Subcutaneous adipose tissue (tissue), 4 donors: ENCODE results near the gene LRCH1. TPM values are rescaled to one million over a fixed set of nuclear protein-coding genes. Genes with fewer than 3 reads are reported as not detected.

Experiments used
- total RNA-seq, 4 donors: library from RNA; depleted of rRNA; stranded (reverse); fragments of >200 nt; gene quantifications; one replicate each; pipeline ENCODE4 v1.1.0, GENCODE V29; 2016
- TF ChIP-seq, protein P1 (sequence below): fragments of 450-650 bp; IDR thresholded peaks from one replicate; pipeline ENCODE4 v1.5.1; 2016; ENCODE audit warnings: low read depth, mild to moderate bottlenecking, control low read depth, antibody characterized with exemption, moderate library complexity

The LRCH1 gene
- total RNA-seq, 4 donors from 2014 or later, result 18.9 to 27.5 (median 25.7) TPM

DNA sequence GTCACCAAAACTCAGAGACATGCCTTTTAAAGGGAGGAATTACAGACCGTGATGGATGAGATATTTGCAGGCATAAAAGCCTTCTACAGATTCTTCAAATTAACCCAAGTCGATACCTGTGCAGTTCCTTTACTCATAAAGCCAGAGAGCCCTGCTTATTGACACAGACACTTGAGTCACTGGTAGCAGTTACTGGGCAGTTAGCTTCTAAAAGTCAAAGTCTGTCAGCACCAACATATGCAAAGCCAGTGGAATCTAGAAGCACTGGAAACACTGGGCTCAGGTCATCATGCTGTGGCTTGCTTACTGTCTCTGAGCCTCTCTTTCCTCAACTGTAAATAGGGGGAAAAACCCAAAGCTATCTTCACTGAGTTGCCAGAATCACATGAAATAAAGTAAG lies 25.7 kb upstream of the LRCH1 start:
- TF ChIP-seq, protein P1, sequence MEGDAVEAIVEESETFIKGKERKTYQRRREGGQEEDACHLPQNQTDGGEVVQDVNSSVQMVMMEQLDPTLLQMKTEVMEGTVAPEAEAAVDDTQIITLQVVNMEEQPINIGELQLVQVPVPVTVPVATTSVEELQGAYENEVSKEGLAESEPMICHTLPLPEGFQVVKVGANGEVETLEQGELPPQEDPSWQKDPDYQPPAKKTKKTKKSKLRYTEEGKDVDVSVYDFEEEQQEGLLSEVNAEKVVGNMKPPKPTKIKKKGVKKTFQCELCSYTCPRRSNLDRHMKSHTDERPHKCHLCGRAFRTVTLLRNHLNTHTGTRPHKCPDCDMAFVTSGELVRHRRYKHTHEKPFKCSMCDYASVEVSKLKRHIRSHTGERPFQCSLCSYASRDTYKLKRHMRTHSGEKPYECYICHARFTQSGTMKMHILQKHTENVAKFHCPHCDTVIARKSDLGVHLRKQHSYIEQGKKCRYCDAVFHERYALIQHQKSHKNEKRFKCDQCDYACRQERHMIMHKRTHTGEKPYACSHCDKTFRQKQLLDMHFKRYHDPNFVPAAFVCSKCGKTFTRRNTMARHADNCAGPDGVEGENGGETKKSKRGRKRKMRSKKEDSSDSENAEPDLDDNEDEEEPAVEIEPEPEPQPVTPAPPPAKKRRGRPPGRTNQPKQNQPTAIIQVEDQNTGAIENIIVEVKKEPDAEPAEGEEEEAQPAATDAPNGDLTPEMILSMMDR, result no peak

DNA sequence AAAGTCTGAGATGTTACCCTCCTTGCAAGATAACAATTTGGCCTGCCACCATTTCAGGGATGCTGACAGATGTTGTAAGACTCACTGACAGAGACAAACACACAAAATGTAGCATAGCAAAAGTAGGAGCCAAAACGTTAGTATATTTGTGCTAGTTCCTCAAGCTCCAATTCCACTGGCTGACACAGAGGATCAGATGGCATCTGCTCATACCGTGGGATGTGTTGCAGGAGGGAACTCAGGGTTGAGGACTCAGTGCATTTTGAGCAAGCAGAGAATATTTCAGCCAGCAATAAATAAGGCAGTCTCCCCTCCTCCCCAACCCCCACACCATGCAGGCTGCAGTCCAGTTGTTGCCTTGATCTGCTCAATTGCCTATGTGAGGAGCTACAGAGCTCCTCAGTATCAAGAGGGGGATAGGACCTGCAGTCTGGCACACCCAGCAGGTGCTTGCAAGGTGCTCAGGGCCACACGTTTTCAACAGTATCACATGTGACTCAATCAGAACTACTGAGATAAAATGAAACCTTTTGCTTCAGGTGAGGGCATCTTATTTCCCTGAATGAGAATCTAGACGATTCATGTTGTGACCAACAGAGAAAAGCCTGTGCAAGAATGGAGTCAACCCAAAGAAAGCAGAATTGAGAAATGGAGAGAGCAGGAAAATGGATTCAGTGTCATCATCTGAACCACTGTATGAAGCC lies 23.6 kb upstream of the LRCH1 start:
- TF ChIP-seq, protein P1, result no peak

DNA sequence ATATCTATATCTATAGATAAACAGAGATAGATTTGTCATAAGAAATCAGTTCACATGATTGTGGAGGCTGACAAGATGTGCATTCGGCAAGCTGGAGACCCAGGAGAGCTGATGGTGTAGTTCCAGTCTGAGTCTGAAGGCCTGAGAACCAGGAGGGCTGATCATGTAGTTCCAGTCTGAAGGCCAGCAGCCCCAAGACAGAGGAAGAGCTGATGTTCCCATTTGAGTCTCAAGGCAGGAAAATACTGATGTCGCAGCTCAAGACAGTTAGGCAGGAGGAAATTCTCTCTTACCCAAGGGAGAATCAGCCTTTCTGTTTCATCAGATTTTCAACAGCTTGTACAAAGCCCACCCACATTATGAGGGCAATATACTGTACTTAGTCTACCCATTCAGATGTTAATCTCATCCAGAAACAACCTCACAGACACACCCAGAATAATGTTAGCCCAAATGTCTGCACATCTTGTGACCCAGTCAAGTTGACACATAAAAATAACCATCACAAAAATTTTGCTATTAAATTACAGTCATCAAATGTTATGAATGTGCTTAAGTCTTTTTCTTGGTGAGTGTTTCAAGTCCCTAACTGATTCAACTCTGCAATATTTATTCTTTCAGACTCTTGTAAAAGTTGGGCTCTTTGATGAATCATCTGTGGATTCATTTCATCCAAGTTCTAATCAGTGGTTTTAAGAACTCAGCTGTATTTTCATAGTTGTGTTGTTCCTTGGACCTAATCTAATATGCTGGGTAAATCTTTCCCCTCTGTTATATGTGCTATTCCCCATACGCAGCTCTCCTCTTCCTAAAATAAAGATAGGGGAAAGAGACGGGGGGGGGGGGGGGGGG lies 22.7 kb upstream of the LRCH1 start:
- TF ChIP-seq, protein P1, result no peak

DNA sequence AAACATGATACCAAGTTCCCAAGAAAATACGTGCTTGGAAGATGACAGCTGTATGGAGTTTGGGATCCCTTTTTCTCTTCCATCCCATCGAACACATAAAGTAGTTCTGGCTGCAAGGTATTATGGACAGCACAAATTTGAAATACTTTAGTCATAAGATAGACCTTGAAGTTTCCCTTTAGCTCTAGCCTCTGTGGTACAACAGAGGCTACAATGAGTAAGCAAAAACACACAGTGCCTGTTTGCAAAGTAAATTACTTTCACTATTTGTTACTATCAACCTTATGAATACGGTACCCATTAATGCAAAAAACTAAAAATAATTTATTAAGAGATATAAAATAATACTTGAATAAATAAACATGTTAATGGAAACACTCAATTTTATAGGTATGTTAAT lies 21.0 kb upstream of the LRCH1 start:
- TF ChIP-seq, protein P1, result no peak

DNA sequence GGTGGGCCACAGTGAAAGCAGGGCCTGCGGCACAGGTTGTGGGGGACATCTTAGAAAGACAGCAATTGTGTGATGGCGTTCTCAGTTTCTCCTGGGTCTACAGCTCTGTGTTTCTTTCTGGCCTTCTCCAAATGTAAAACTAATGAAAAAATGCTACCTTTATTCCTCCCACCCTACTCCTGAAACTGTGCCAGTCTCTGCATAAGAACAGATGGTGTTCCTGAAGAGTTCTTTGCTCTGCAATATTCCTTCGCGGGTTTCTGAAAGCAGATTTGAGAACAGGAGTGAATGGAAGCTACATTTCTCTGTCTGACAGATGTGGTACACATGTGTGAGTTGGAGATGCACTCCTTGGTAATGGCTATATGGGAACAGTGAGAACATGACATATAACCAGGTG lies 18.0 kb upstream of the LRCH1 start:
- TF ChIP-seq, protein P1, result no peak

DNA sequence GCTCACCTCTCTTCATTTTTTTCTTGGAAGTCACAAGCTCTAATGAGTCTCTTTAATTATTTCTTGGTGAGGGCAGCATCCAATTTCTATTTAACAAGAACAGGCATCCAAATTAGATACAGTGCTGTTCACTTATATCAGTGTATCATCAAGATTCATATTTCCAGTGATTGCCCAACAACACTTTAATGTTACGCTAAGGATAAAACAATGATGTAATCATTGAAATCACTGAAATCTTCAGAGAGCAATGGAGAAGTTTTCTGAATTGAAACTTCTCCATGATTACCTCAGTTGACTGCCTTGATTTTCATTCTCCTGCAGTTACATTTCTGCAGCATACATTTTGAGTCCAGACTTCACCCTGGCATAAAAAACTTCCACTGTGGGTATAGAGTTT lies 17.1 kb upstream of the LRCH1 start:
- TF ChIP-seq, protein P1, result no peak

DNA sequence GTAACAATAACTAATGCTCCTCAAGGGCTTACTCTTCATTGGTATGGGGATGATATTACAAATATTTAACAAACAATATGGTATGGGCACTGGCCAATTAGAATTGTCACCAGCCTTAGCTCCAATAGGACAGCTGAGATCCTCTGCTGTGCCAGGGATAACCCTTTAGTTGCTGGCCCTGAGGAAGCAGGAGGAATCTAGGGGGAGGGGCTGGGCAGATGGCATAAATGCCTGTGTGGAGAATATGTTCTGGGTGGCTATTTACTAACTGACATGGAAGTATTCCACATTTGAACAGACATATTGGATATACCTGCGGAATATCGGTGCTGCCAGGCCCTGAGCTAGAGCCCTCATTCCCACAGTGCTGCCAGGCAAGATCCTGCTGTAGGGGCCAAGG lies 16.6 kb upstream of the LRCH1 start:
- TF ChIP-seq, protein P1, result no peak
